Tibial artery (tissue), 4 donors: ENCODE results near the gene VEPH1.
"Not testable (repeated sequence)": the region's sequence is repeated elsewhere in the genome, so short reads cannot be mapped to it uniquely, and the experiment has no call there.

Experiments
- DNase-seq, 2 donors: peaks; one replicate each; pipeline ENCODE4 v3.0.0-alpha.2; 2019
- H3K27ac ChIP-seq, 2 donors: fragments of 200-600 bp; sonication (generic) in 1 of 2; 1 replicate in 1 of 2; 2 replicates in 1 of 2; pipeline ENCODE4 v1.5.1; 2018 to 2019; ENCODE audit warnings: mild to moderate bottlenecking in 1 of 2
- H3K27me3 ChIP-seq, 2 donors: fragments of 200-600 bp; sonication (generic) in 1 of 2; one replicate each; pipeline versions ENCODE4 v1.5.1 to v1.6.0; 2016 to 2019
- H3K36me3 ChIP-seq, 3 donors: fragments of 200-600 bp; sonication (generic) in 2 of 3; one replicate each; pipeline ENCODE4 v1.5.1; 2016 to 2019; ENCODE audit warnings: mild to moderate bottlenecking in 2 of 3
- H3K4me1 ChIP-seq, 4 donors: fragments of 200-600 bp; sonication (generic) in 2 of 4; 1 replicate in 3 of 4; 2 replicates in 1 of 4; pipeline ENCODE4 v1.5.1; 2016 to 2019
- H3K4me3 ChIP-seq, 2 donors: fragments of 200-600 bp; sonication (generic) in 1 of 2; 1 replicate in 1 of 2; 2 replicates in 1 of 2; pipeline ENCODE4 v1.5.1; 2018 to 2019; ENCODE audit warnings: mild to moderate bottlenecking in 2 of 2
- H3K9me3 ChIP-seq, 3 donors: fragments of 200-600 bp; sonication (generic) in 1 of 3; one replicate each; pipeline ENCODE4 v1.5.1; 2016 to 2019
- intact Hi-C: fragments of 100-400 bp; cut with DNase I; formaldehyde crosslinking; loops from one replicate; pipeline ENCODE4 v1.15.0; 2023; ENCODE audit warnings: low total_unique reads
- TF ChIP-seq, protein P1 (sequence below), 2 experiments: fragments of 200-600 bp in 1 of 2; fragments of 450-650 bp in 1 of 2; IDR thresholded peaks; one replicate each; pipeline ENCODE4 v1.5.1; 2017 to 2019; ENCODE audit warnings: antibody characterized with exemption in 2 of 2, mild to moderate bottlenecking in 1 of 2, moderate library complexity in 1 of 2

The VEPH1 gene

DNA sequence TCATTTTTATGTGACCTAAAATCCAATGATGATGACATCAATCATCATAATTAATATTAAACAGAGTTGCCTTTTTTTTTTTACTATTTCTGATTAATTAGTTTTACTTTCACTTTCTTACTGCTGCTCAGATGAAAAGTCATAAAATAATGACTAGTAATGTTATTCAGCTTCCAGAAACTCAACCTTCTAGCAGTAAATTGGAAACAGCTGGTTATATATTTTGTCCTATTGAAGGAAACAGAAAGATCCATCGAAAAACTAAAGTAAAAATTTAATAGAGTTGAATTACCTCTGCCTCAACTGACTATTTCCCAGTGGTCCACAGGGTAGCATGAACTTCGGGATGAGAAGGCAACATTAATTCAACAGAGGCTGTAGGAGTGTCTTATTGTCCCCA lies 173.7 kb downstream of the VEPH1 start:
- no peak overlapping the region for H3K27ac ChIP-seq
- no peaks in the 10 kb centered on the region for H3K9me3 ChIP-seq
- no peaks in the 10 kb centered on the region for H3K4me1 ChIP-seq
- no peaks in the 10 kb centered on the region for H3K27me3 ChIP-seq
- H3K4me3 ChIP-seq = no peak overlapping the region
- H3K36me3 ChIP-seq = no peaks in the 10 kb centered on the region
- TF ChIP-seq, protein P1, sequence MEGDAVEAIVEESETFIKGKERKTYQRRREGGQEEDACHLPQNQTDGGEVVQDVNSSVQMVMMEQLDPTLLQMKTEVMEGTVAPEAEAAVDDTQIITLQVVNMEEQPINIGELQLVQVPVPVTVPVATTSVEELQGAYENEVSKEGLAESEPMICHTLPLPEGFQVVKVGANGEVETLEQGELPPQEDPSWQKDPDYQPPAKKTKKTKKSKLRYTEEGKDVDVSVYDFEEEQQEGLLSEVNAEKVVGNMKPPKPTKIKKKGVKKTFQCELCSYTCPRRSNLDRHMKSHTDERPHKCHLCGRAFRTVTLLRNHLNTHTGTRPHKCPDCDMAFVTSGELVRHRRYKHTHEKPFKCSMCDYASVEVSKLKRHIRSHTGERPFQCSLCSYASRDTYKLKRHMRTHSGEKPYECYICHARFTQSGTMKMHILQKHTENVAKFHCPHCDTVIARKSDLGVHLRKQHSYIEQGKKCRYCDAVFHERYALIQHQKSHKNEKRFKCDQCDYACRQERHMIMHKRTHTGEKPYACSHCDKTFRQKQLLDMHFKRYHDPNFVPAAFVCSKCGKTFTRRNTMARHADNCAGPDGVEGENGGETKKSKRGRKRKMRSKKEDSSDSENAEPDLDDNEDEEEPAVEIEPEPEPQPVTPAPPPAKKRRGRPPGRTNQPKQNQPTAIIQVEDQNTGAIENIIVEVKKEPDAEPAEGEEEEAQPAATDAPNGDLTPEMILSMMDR (IDR thresholded peaks at IDR 0.05) = no peak
- intact Hi-C loops = no loop called here
- no peak for DNase-seq

DNA sequence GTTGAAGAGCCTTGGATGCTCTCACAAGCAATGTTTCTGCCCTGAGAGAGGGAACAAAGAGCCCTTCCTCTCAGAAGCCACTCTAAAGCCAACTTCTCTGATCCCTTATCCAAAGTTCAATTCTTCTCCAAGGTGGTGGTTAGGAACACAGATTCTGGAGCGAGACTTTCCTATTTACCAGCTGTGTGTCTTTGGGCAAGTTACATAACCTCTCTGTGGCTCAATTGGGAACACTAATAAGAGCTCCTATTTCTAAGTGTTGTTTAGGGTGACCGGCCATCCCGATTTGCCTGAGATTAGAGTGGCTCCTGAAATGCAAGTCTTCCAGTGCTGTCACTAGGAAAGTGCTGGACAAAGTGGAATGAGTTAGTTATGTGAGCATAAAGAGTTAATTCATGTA lies 175.4 kb downstream of the VEPH1 start:
- Histone ChIP-seq H3K4me3 (no peak overlapping the region), H3K9me3 (no peaks in the 10 kb centered on the region), H3K27ac (no peak overlapping the region), H3K36me3 (no peaks in the 10 kb centered on the region), H3K27me3 (no peaks in the 10 kb centered on the region), H3K4me1 (no peaks in the 10 kb centered on the region)
- no peak for DNase-seq
- TF ChIP-seq, protein P1 (IDR thresholded peaks at IDR 0.05) = no peak
- intact Hi-C loops = no loop called here

DNA sequence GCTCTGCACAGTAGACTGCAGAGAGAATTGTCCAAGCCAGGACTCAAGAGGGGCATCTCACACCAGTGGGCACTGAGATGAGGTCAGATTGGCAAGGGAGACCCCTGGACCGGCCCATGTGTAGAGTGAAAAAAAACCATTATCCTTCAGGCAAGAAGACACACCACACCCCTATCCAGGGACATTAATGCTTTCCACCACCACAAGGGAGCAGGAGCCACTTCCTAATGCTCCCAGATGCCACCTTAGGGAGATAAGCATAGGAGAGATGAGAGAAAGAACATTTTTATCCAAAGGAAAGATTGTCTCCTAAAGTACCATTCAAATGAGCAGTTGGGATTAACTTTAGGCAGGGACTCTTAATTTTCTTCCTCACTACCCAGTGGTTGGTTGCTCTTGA lies 176.2 kb downstream of the VEPH1 start:
- H3K4me1 ChIP-seq = no peaks in the 10 kb centered on the region
- no peak for DNase-seq
- no peaks in the 10 kb centered on the region for H3K9me3 ChIP-seq
- no peak overlapping the region for H3K4me3 ChIP-seq
- intact Hi-C loops = no loop called here
- H3K36me3 ChIP-seq = no peaks in the 10 kb centered on the region
- no peaks in the 10 kb centered on the region for H3K27me3 ChIP-seq
- TF ChIP-seq, protein P1 (IDR thresholded peaks at IDR 0.05) = no peak
- H3K27ac ChIP-seq = no peak overlapping the region

DNA sequence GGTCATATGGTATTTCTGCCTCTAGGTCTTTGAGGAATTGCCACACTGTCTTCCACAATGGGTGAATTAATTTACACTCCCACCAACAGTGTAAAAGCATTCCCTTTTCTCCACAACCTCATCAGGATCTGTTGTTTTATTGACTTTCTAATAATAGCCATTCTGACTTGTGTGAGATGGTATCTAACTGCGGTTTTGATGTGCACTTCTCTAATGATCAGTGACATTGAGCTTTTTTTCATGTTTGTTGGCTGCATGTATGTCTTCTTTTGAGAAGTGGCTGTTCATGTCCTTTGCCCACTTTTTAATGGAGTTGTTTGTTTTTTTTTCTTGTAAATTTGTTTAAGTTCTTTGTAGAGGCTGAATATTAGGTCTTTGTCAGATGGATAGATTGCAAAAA lies 178.3 kb downstream of the VEPH1 start:
- not testable (repeated sequence) for DNase-seq, H3K27me3 ChIP-seq, H3K36me3 ChIP-seq

DNA sequence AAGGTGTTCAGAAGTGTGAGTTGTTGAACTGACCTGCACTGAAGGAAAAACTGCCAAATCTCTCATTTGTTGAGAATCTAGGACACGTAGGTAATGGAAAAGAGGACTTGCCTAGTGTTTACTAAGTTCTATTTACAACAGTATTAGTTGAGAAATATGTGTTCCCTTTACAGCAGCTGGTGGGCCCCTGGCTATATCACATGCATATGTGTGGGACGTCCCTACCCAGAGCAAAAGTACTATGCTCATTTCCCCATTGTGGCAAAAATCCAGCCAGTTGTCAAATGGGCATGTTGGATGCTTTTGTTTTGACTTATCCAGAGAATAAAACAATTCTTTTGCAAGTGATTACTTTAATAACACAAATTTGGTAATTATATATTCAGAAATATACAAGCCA lies 179.9 kb downstream of the VEPH1 start:
- intact Hi-C loops = no loop called here
- TF ChIP-seq, protein P1 (IDR thresholded peaks at IDR 0.05) = no peak
- no peak overlapping the region for H3K27ac ChIP-seq
- H3K27me3 ChIP-seq = no peaks in the 10 kb centered on the region
- DNase-seq = no peak
- H3K4me3 ChIP-seq = no peak overlapping the region
- H3K4me1 ChIP-seq = no peaks in the 10 kb centered on the region
- no peaks in the 10 kb centered on the region for H3K9me3 ChIP-seq
- no peaks in the 10 kb centered on the region for H3K36me3 ChIP-seq

More for the DNA sequence above, 178.3 kb downstream of the VEPH1 start:
- H3K9me3 ChIP-seq, intact Hi-C loops, H3K27ac ChIP-seq, H3K4me1 ChIP-seq, H3K4me3 ChIP-seq: not testable (repeated sequence)

DNA sequence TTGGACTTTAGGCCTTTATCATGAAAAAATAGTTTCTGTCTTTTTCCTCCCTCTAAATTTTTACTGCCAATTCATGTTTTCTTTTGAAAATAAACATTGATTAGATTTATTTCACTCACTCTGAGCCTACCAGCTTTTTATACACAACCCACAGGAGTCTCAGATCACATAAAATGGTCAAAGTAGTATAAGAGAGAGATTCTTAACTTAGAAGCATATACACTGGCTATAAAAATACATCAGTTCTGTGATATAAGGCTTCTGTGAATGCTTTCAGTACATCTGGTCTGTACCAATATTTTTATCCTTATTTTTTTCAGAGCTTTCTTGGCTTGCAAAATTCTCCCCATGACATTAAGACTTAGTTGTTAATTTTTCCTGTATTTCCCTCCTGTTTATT lies 183.5 kb downstream of the VEPH1 start:
- Histone ChIP-seq H3K27me3 (no peaks in the 10 kb centered on the region), H3K36me3 (no peaks in the 10 kb centered on the region), H3K27ac (no peak overlapping the region), H3K4me3 (no peak overlapping the region), H3K4me1 (no peaks in the 10 kb centered on the region), H3K9me3 (no peaks in the 10 kb centered on the region)
- DNase-seq = no peak
- intact Hi-C loops = no loop called here
- TF ChIP-seq, protein P1 (IDR thresholded peaks at IDR 0.05) = no peak
